MCF 10A (cell line): ENCODE measurements around the gene DCLK3. TPM values are rescaled to one million over a fixed set of nuclear protein-coding genes. Genes with fewer than 3 reads are reported as not detected.

Source experiments
- BruUV-seq: library from RNA; stranded (reverse); fragments of 400-500 nt; replicated peaks from 2 replicates; lab custom pipeline; 2021; lab: Mats Ljungman, UMichigan
- CTCF ChIA-PET: fragments of 300-600 bp; sonication (Branson Sonifier 250); formaldehyde crosslinking; extraction: SDS; loops from one replicate; lab custom pipeline; 2021; ENCODE audit warnings: antibody characterized with exemption, inconsistent platforms; lab: Yijun Ruan, JAX
- POLR2A ChIA-PET: fragments of 300-600, 350-650 bp; sonication (Branson Sonifier 250); formaldehyde crosslinking; extraction: SDS; loops from one replicate; lab custom pipeline; 2020; ENCODE audit warnings: antibody characterized with exemption, inconsistent platforms; lab: Yijun Ruan, JAX
- DNase-seq: peaks from one replicate; pipeline ENCODE4 v3.0.0-alpha.2; 2018; ENCODE audit not compliant: unreplicated experiment
- H3K27ac Mint-ChIP-seq: one replicate; pipeline ENCODE4 v1.8.0; 2022; ENCODE audit warnings: mild to moderate bottlenecking, low read depth, mixed read lengths; ENCODE audit not compliant: unreplicated experiment
- H3K27me3 Mint-ChIP-seq: one replicate; pipeline ENCODE4 v1.8.0; 2022; ENCODE audit warnings: mixed read lengths; ENCODE audit not compliant: insufficient read depth, unreplicated experiment
- H3K36me3 Mint-ChIP-seq: one replicate; pipeline ENCODE4 v1.8.0; 2022; ENCODE audit warnings: mild to moderate bottlenecking, moderate library complexity, mixed read lengths; ENCODE audit not compliant: insufficient read depth, unreplicated experiment
- H3K4me1 Mint-ChIP-seq: one replicate; pipeline ENCODE4 v1.8.0; 2022; ENCODE audit warnings: mixed read lengths; ENCODE audit not compliant: insufficient read depth, unreplicated experiment
- H3K4me3 Mint-ChIP-seq: one replicate; pipeline ENCODE4 v1.8.0; 2022; ENCODE audit warnings: mild to moderate bottlenecking, moderate library complexity, mixed read lengths; ENCODE audit not compliant: unreplicated experiment
- H3K9me3 Mint-ChIP-seq: one replicate; pipeline ENCODE4 v1.8.0; 2022; ENCODE audit warnings: mixed read lengths; ENCODE audit not compliant: unreplicated experiment
- CTCF ChIP-seq: fragments of 200-600 bp; IDR thresholded peaks from one replicate; pipeline ENCODE4 v1.8.0; 2022; ENCODE audit warnings: antibody characterized with exemption, mild to moderate bottlenecking; ENCODE audit not compliant: unreplicated experiment
- intact Hi-C: fragments of 100-400 bp; cut with micrococcal nuclease; formaldehyde crosslinking; loops from 2 replicates; pipeline ENCODE4 v1.14.1; 2022
- total RNA-seq: library from RNA; stranded (reverse); gene quantifications from 2 replicates; pipeline ENCODE4 v1.2.3, GENCODE V29; 2022

Gene DCLK3
- total RNA-seq, 1 experiment from 2014 or later, result not detected

- intact Hi-C loops, result no loop called here
- BruUV-seq, result no TSS peak
- Mint-ChIP-seq H3K27me3 (peaks cover 68% of the 10 kb centered on the region), H3K36me3 (no peaks in the 10 kb centered on the region), H3K27ac (no peak overlapping the region), H3K4me1 (no peaks in the 10 kb centered on the region), H3K9me3 (peaks cover 8% of the 10 kb centered on the region), H3K4me3 (no peak overlapping the region)
- ChIA-PET CTCF (interaction anchor here (0.6 to 0.7 kb wide), 2 partner anchors 448 to 530 kb away, joined by 3 read pairs; no protein-coding TSS in a partner anchor), POLR2A (no interaction called here)
- DNase-seq, result no peak
- no peak for TF ChIP-seq CTCF
Observed at GRCh38 chr3:36765104-36765503, 751 bp upstream of the DCLK3 start.

- Mint-ChIP-seq H3K4me1 (no peaks in the 10 kb centered on the region), H3K36me3 (no peaks in the 10 kb centered on the region), H3K4me3 (no peak overlapping the region), H3K9me3 (peaks cover 8% of the 10 kb centered on the region), H3K27me3 (peaks cover 70% of the 10 kb centered on the region), H3K27ac (no peak overlapping the region)
- CTCF ChIA-PET, result interaction anchor here (0.7 kb wide), 1 partner anchor 449 kb away, joined by 3 read pairs; no protein-coding TSS in a partner anchor
- BruUV-seq, result no TSS peak
- POLR2A ChIA-PET, result no interaction called here
- intact Hi-C loops, result no loop called here
- DNase-seq, result no peak
- TF ChIP-seq CTCF, result no peak
Observed at GRCh38 chr3:36764704-36765038, 318 bp upstream of the DCLK3 start.

GRCh38 chr3:36762918-36763849 is 1.2 kb downstream of the DCLK3 start:
- Mint-ChIP-seq H3K27ac (no peak overlapping the region), H3K27me3 (peaks cover 70% of the 10 kb centered on the region), H3K4me1 (no peaks in the 10 kb centered on the region), H3K36me3 (no peaks in the 10 kb centered on the region), H3K4me3 (no peak overlapping the region), H3K9me3 (peaks cover 8% of the 10 kb centered on the region)
- POLR2A ChIA-PET, result interaction anchor here (0.7 kb wide), 1 partner anchor 9 kb away, joined by 3 read pairs; no protein-coding TSS in a partner anchor
- CTCF ChIA-PET, result interaction anchor here (0.7 to 1.2 kb wide), 3 partner anchors 13 to 80 kb away, joined by 3 to 5 read pairs (median 3); no protein-coding TSS in a partner anchor
- no TSS peak for BruUV-seq
- intact Hi-C loops, result no loop called here
- DNase-seq, result no peak
- TF ChIP-seq CTCF, result no peak

GRCh38 chr3:36761779-36762178 is 2.6 kb downstream of the DCLK3 start:
- POLR2A ChIA-PET, result no interaction called here
- CTCF ChIA-PET, result no interaction called here
- no peak overlapping the region for H3K27ac Mint-ChIP-seq
- no peaks in the 10 kb centered on the region for H3K36me3 Mint-ChIP-seq
- TF ChIP-seq CTCF, result no peak
- no peak overlapping the region for H3K4me3 Mint-ChIP-seq
- intact Hi-C loops, result no loop called here
- no peaks in the 10 kb centered on the region for H3K4me1 Mint-ChIP-seq
- no peak for DNase-seq
- peaks cover 8% of the 10 kb centered on the region for H3K9me3 Mint-ChIP-seq
- no TSS peak for BruUV-seq
- H3K27me3 Mint-ChIP-seq, result peaks cover 69% of the 10 kb centered on the region
